Mesendoderm (in vitro differentiated cells): Measurements from ENCODE around the gene ZNF408.
"Not testable (repeated sequence)": the region's sequence is repeated elsewhere in the genome, so short reads cannot be mapped to it uniquely, and the experiment has no call there.

ENCODE experiments used
- DNase-seq: peaks from one replicate; pipeline ENCODE4 v3.0.0; 2013
- H2AK5ac ChIP-seq: 2 replicates; pipeline ENCODE4 v1.6.1; 2013; ENCODE audit warnings: low read length, inconsistent platforms
- H2BK120ac ChIP-seq: 2 replicates; pipeline ENCODE4 v1.6.1; 2013; ENCODE audit warnings: low read depth, mild to moderate bottlenecking, low read length, moderate library complexity, mixed read lengths
- H2BK15ac ChIP-seq: replicated peaks from 2 replicates; pipeline ENCODE4 v1.6.1; 2013; ENCODE audit warnings: low read depth, mild to moderate bottlenecking, moderate library complexity
- H2BK5ac ChIP-seq: 2 replicates; pipeline ENCODE4 v1.6.1; 2013; ENCODE audit warnings: low read length, inconsistent platforms
- H3K18ac ChIP-seq: 2 replicates; pipeline ENCODE4 v1.6.1; 2013; ENCODE audit warnings: mild to moderate bottlenecking, low read length, mixed read lengths
- H3K23ac ChIP-seq: one replicate; pipeline ENCODE4 v1.6.1; 2013; ENCODE audit warnings: low read length
- H3K27ac ChIP-seq: 2 replicates; pipeline ENCODE4 v1.5.1; 2013; ENCODE audit warnings: low read depth, mild to moderate bottlenecking, inconsistent platforms, low read length, moderate library complexity
- H3K27me3 ChIP-seq: 2 replicates; pipeline ENCODE4 v1.6.1; 2013; ENCODE audit warnings: low read length, control low read depth, mild to moderate bottlenecking, inconsistent platforms; ENCODE audit not compliant: insufficient read depth, poor library complexity
- H3K36me3 ChIP-seq: 2 replicates; pipeline ENCODE4 v1.6.1; 2013; ENCODE audit warnings: low read length, inconsistent platforms; ENCODE audit not compliant: control insufficient read depth, insufficient read depth
- H3K4ac ChIP-seq: one replicate; pipeline ENCODE4 v1.6.1; 2013; ENCODE audit warnings: low read depth, mild to moderate bottlenecking, low read length, moderate library complexity
- H3K4me1 ChIP-seq: 2 replicates; pipeline ENCODE4 v1.6.1; 2013; ENCODE audit warnings: low read depth, low read length, inconsistent platforms; ENCODE audit not compliant: control insufficient read depth
- H3K4me2 ChIP-seq: 2 replicates; pipeline ENCODE4 v1.6.1; 2013; ENCODE audit warnings: low read length
- H3K4me3 ChIP-seq: 2 replicates; pipeline ENCODE4 v1.5.1; 2013; ENCODE audit warnings: mild to moderate bottlenecking, low read length
- H3K56ac ChIP-seq: one replicate; pipeline ENCODE4 v1.6.1; 2013; ENCODE audit warnings: low read length
- H3K79me1 ChIP-seq: 2 replicates; pipeline ENCODE4 v1.6.1; 2013; ENCODE audit warnings: low read length, inconsistent platforms
- H3K79me2 ChIP-seq: 2 replicates; pipeline ENCODE4 v1.6.1; 2013; ENCODE audit warnings: mild to moderate bottlenecking, low read length; ENCODE audit not compliant: control insufficient read depth, insufficient read depth
- H3K9ac ChIP-seq: 2 replicates; pipeline ENCODE4 v1.6.1; 2013; ENCODE audit warnings: low read length, inconsistent platforms
- H4K5ac ChIP-seq: one replicate; pipeline ENCODE4 v1.6.1; 2013; ENCODE audit warnings: low read length
- H4K8ac ChIP-seq: one replicate; pipeline ENCODE4 v1.6.1; 2013; ENCODE audit warnings: low read depth, mild to moderate bottlenecking, control low read depth, low read length, moderate library complexity
- WGBS: extraction: QIAGEN DNeasy Blood & Tissue Kit; methylation state at CpG from one replicate; pipeline ENCODE4 v1.1.7; 2013; ENCODE audit warnings: low lambda C conversion rate, missing lambda C conversion rate; ENCODE audit not compliant: insufficient coverage; ENCODE audit errors: extremely low coverage; 5-methylcytosine and 5-hydroxymethylcytosine counted together

Gene ZNF408

DNA sequence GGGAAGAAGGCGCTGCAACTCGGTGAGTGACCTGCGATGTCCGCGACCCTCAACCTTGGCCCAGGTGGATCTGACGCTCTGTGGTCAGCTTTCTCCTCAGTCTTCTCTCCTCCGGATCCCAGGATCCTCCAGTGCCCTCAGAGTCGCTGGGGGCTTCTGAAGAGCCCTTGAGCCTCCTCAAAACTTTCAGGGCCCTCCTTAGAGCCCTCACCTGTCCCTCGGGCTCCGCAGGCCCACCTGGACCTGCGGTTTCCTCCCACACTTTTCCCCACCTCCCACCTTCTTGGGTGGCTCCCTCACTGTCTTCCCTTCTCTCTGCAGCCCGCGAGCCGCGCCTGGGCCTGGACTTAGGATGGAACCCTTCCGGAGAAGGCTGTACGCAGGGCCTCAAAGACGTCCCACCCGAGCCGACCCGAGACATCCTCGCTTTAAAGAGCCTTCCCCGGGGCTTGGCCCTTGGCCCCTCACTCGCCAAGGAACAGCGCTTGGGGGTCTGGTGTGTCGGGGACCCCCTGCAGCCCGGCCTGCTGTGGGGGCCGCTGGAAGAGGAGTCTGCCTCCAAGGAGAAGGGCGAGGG is 335 bp downstream of the ZNF408 start:
- peak overlapping the region; percentile 94 for H3K18ac ChIP-seq
- peak overlapping the region; percentile 94 for H3K27ac ChIP-seq
- H3K4me2 ChIP-seq = peak overlapping the region; percentile 83
- peaks cover 2% of the 10 kb centered on the region for H3K4me1 ChIP-seq
- no peak for DNase-seq
- H4K8ac ChIP-seq = peak overlapping the region; percentile 83
- H3K56ac ChIP-seq = peak overlapping the region; percentile 94
- H3K36me3 ChIP-seq = peaks cover 18% of the 10 kb centered on the region
- peaks cover 16% of the 10 kb centered on the region for H3K79me2 ChIP-seq
- no peak overlapping the region for H4K5ac ChIP-seq
- no peak overlapping the region for H2BK5ac ChIP-seq
- no peak overlapping the region for H3K23ac ChIP-seq
- H2BK120ac ChIP-seq = no peak overlapping the region
- H2AK5ac ChIP-seq = no peak overlapping the region
- no peak overlapping the region for H2BK15ac ChIP-seq
- peak overlapping the region; percentile 82 for H3K9ac ChIP-seq
- H3K27me3 ChIP-seq = no peaks in the 10 kb centered on the region
- H3K79me1 ChIP-seq = peaks cover 15% of the 10 kb centered on the region
- WGBS = no CpG with 5 or more reads among the region's 29 CpGs
- H3K4ac ChIP-seq = peak overlapping the region; percentile 18
- peak overlapping the region; percentile 80 for H3K4me3 ChIP-seq

DNA sequence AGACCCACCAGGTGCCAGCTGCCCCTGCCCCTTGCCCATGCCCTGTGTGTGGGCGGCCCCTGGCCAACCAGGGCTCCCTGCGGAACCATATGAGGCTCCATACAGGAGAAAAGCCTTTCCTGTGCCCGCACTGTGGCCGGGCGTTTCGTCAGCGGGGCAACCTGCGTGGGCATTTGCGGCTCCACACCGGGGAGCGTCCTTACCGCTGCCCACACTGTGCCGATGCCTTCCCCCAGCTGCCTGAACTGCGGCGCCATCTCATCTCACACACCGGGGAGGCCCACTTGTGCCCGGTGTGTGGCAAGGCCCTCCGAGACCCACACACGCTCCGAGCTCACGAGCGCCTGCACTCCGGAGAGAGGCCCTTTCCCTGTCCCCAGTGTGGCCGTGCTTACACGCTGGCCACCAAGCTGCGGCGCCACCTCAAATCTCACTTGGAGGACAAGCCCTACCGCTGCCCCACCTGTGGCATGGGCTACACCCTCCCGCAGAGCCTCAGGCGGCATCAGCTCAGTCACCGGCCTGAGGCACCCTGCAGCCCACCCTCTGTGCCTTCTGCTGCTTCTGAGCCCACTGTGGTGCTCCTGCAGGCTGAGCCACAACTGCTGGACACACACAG is 4.3 kb downstream of the ZNF408 start:
- no peak overlapping the region for H3K4ac ChIP-seq
- H3K18ac ChIP-seq = no peak overlapping the region
- H2AK5ac ChIP-seq = no peak overlapping the region
- H3K79me1 ChIP-seq = peaks cover 14% of the 10 kb centered on the region
- no peak overlapping the region for H2BK5ac ChIP-seq
- no peak for DNase-seq
- no peak overlapping the region for H3K4me2 ChIP-seq
- H3K4me1 ChIP-seq = peaks cover 2% of the 10 kb centered on the region
- no peak overlapping the region for H3K9ac ChIP-seq
- no peak overlapping the region for H4K8ac ChIP-seq
- no CpG with 5 or more reads among the region's 31 CpGs for WGBS
- peaks cover 18% of the 10 kb centered on the region for H3K36me3 ChIP-seq
- H3K27me3 ChIP-seq = no peaks in the 10 kb centered on the region
- no peak overlapping the region for H3K56ac ChIP-seq
- H4K5ac ChIP-seq = no peak overlapping the region
- no peak overlapping the region for H2BK15ac ChIP-seq
- H3K4me3 ChIP-seq = no peak overlapping the region
- H3K79me2 ChIP-seq = peaks cover 16% of the 10 kb centered on the region
- H3K23ac ChIP-seq = no peak overlapping the region
- H2BK120ac ChIP-seq = no peak overlapping the region
- H3K27ac ChIP-seq = no peak overlapping the region

DNA sequence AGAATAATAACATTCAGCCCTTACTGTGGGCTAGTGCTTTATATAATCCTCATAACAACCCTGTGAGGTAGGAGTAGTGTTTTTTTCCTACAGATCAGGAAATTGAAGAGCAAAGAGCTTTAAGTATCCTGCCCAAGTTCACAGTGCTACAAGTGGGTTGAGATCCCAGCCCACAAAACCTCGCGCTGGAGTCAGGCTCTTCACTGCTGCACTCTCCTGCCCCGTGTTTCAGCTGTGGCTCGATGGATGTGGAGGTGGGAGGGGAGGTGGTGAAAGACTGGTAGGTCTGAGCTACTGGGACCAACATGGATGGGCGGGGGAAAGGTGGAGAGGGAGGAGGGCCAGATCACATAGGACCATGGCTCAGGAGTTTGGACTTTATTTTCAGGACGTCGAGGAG is 6.1 kb downstream of the ZNF408 start:
- H3K4me2 ChIP-seq = no peak overlapping the region
- H3K79me2 ChIP-seq = peaks cover 6% of the 10 kb centered on the region

DNA sequence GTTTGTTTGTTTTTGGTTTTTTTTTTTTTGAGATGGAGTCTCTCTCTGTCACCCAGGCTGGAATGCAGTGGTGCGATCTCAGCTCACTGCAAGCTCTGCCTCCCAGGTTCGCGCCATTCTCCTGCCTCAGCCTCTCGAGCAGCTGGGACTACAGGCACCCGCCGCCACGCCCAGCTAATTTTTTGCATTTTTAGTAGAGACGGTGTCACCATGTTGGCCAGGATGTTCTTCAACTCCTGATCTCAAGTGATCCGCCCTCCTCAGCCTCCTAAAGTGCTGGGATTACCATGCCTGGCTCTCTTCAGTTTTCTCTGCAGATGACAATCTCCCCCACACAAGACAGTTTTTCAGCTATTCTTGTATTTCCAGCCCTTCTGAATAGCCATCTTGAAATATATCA is 8.5 kb downstream of the ZNF408 start:
- H3K4me2 ChIP-seq, H3K9ac ChIP-seq, H2AK5ac ChIP-seq, H3K56ac ChIP-seq, H2BK15ac ChIP-seq, H3K4ac ChIP-seq, H3K4me3 ChIP-seq, H3K23ac ChIP-seq, H4K8ac ChIP-seq, H3K27me3 ChIP-seq, DNase-seq, H2BK5ac ChIP-seq, H3K18ac ChIP-seq, H3K4me1 ChIP-seq, H3K79me2 ChIP-seq, H3K79me1 ChIP-seq, H4K5ac ChIP-seq, H2BK120ac ChIP-seq, H3K27ac ChIP-seq, H3K36me3 ChIP-seq: not testable (repeated sequence)
- WGBS = no CpG with 5 or more reads among the region's 9 CpGs

More for the DNA sequence above, 6.1 kb downstream of the ZNF408 start:
- no peak overlapping the region for H3K4ac ChIP-seq
- no peak overlapping the region for H4K5ac ChIP-seq
- H3K23ac ChIP-seq = no peak overlapping the region
- H2BK5ac ChIP-seq = no peak overlapping the region
- no peak overlapping the region for H2AK5ac ChIP-seq
- H3K4me1 ChIP-seq = no peaks in the 10 kb centered on the region
- H3K36me3 ChIP-seq = peaks cover 18% of the 10 kb centered on the region
- H4K8ac ChIP-seq = no peak overlapping the region
- WGBS = no CpG with 5 or more reads among the region's 7 CpGs
- no peak overlapping the region for H3K27ac ChIP-seq
- no peak overlapping the region for H3K56ac ChIP-seq
- no peak overlapping the region for H2BK15ac ChIP-seq
- H3K18ac ChIP-seq = no peak overlapping the region
- no peak overlapping the region for H3K9ac ChIP-seq
- no peak overlapping the region for H2BK120ac ChIP-seq
- no peak for DNase-seq
- H3K27me3 ChIP-seq = no peaks in the 10 kb centered on the region
- H3K4me3 ChIP-seq = no peak overlapping the region
- H3K79me1 ChIP-seq = peaks cover 8% of the 10 kb centered on the region

DNA sequence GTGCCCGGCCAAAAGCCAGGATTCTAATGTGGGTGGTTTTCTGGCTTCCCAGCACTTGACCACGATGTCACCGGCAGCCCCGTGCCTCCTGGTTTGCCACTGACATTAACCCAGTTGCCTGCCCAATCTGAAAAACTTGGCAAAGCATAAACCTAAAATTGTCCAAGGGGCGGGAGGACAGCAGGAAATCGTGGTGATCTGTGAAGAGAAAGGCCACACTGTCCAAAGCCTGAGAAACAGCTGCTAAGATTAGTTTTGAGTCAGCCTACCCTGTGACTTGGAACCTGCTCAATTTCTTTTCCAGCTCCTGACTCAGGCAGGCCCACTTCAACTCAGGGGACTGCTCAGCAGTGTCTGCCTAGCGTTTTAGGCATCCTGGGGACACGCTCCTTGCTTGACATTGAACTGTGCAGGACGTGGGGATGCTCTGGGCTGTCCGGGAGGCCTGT is 10.0 kb downstream of the ZNF408 start:
- no peak for DNase-seq
- H3K79me1 ChIP-seq = peaks cover 2% of the 10 kb centered on the region
- no peak overlapping the region for H4K8ac ChIP-seq
- no peak overlapping the region for H3K4me3 ChIP-seq
- no CpG with 5 or more reads among the region's 10 CpGs for WGBS
- H3K23ac ChIP-seq = no peak overlapping the region
- no peaks in the 10 kb centered on the region for H3K27me3 ChIP-seq
- H3K9ac ChIP-seq = no peak overlapping the region
- no peaks in the 10 kb centered on the region for H3K79me2 ChIP-seq
- no peak overlapping the region for H2BK120ac ChIP-seq
- no peak overlapping the region for H2AK5ac ChIP-seq
- no peak overlapping the region for H3K18ac ChIP-seq
- no peak overlapping the region for H4K5ac ChIP-seq
- H3K4ac ChIP-seq = no peak overlapping the region
- H3K4me2 ChIP-seq = no peak overlapping the region
- no peaks in the 10 kb centered on the region for H3K4me1 ChIP-seq
- H3K56ac ChIP-seq = no peak overlapping the region
- H3K27ac ChIP-seq = no peak overlapping the region
- H2BK15ac ChIP-seq = no peak overlapping the region
- H2BK5ac ChIP-seq = no peak overlapping the region
- H3K36me3 ChIP-seq = peaks cover 2% of the 10 kb centered on the region

DNA sequence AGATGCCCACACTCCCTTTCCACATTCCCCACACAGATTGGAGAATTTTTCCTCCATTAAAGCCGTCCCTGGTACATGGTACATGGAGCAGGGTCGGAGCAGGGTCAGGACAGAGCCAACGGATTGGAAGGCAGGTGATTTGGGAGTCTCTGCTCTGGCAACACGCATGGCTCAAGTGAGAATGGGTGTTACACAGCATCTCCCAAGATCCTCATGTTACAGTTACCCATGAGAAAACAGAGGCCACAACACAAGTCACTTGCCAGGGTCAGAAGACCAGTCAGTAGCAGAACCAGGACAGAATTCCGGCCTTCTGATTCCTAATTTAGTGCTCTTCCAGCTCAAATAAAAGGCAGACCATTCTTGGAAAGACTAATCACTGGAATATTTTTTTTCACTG is 10.5 kb downstream of the ZNF408 start:
- Histone ChIP-seq H4K8ac (no peak overlapping the region), H3K4ac (no peak overlapping the region), H4K5ac (no peak overlapping the region), H3K79me1 (peaks cover 2% of the 10 kb centered on the region), H3K18ac (no peak overlapping the region), H3K23ac (no peak overlapping the region), H3K9ac (no peak overlapping the region), H3K4me2 (no peak overlapping the region), H2BK5ac (no peak overlapping the region), H2BK120ac (no peak overlapping the region), H2BK15ac (no peak overlapping the region), H3K4me1 (no peaks in the 10 kb centered on the region), H3K79me2 (no peaks in the 10 kb centered on the region), H3K56ac (no peak overlapping the region), H3K4me3 (no peak overlapping the region), H3K27me3 (no peaks in the 10 kb centered on the region), H3K36me3 (no peaks in the 10 kb centered on the region), H3K27ac (no peak overlapping the region), H2AK5ac (no peak overlapping the region)
- DNase-seq = no peak
- no CpG with 5 or more reads among the region's 5 CpGs for WGBS
